ENCODE data around the gene ZFAND6.

GRCh38 chr15:80155001-80155377 lies 95.5 kb downstream of the ZFAND6 start:
- no peak for TF ChIP-seq CTCF (IDR thresholded peaks at IDR 0.05)
- TF ChIP-seq POLR2A (IDR thresholded peaks at IDR 0.05): no peak

All from thyroid gland (tissue), 4 donors.